Upper lobe of left lung (tissue), 6 donors: Measurements from ENCODE around the gene LDHB. TPM values are rescaled to one million over a fixed set of nuclear protein-coding genes. Genes with fewer than 3 reads are reported as not detected.
"Not testable (repeated sequence)": the region's sequence is repeated elsewhere in the genome, so short reads cannot be mapped to it uniquely, and the experiment has no call there.

Experiments
- ATAC-seq, 2 donors: fragments of 200-7000 bp; cut with Tn5 transposase; one replicate each; pipeline ENCODE4 v1.9.1; 2022; ENCODE audit warnings: mild to moderate bottlenecking in 2 of 2, moderate library complexity in 2 of 2; ENCODE audit not compliant: low FRiP score in 2 of 2
- DNase-seq, 2 donors: peaks; one replicate each; pipeline ENCODE4 v3.0.0-alpha.2; 2019 to 2020
- H3K27ac ChIP-seq, 4 donors: fragments of 200-600 bp; sonication (generic); one replicate each; pipeline ENCODE4 v1.5.1; 2016 to 2019
- H3K27me3 ChIP-seq, 4 donors: fragments of 200-600 bp; sonication (generic); one replicate each; pipeline ENCODE4 v1.5.1; 2017 to 2019
- H3K36me3 ChIP-seq, 4 donors: fragments of 200-600 bp; sonication (generic); one replicate each; pipeline ENCODE4 v1.5.1; 2016 to 2019
- H3K4me1 ChIP-seq, 4 donors: fragments of 200-600 bp; sonication (generic); one replicate each; pipeline ENCODE4 v1.5.1; 2018 to 2019
- H3K4me3 ChIP-seq, 4 donors: fragments of 200-600 bp; sonication (generic); one replicate each; pipeline ENCODE4 v1.5.1; 2017 to 2019; ENCODE audit warnings: mild to moderate bottlenecking in 2 of 4, moderate library complexity in 1 of 4
- H3K9me3 ChIP-seq, 4 donors: fragments of 200-600 bp; sonication (generic); one replicate each; pipeline ENCODE4 v1.5.1; 2018 to 2019
- EP300 ChIP-seq, 4 donors: sonication (generic); formaldehyde crosslinking; IDR thresholded peaks; one replicate each; pipeline ENCODE4 v1.5.1; 2017; ENCODE audit warnings: antibody characterized with exemption in 4 of 4, control low read depth in 2 of 4
- POLR2A ChIP-seq, 4 donors: fragments of 450-650 bp; IDR thresholded peaks; one replicate each; pipeline ENCODE4 v1.5.1; 2016 to 2017; ENCODE audit warnings: antibody characterized with exemption in 4 of 4, mild to moderate bottlenecking in 2 of 4
- POLR2AphosphoS5 ChIP-seq, 2 donors: sonication (generic); formaldehyde crosslinking; IDR thresholded peaks; one replicate each; pipeline ENCODE4 v1.5.1; 2017; ENCODE audit warnings: antibody characterized with exemption in 2 of 2
- WGBS, 2 donors: methylation state at CpG; one replicate each; pipeline ENCODE4 v1.1.5; 2017 to 2018; 5-methylcytosine and 5-hydroxymethylcytosine counted together
- total RNA-seq, 6 donors: library from RNA; depleted of rRNA in 4 of 6; stranded (reverse); fragments of >200 nt in 4 of 6; gene quantifications; one replicate each; pipeline versions ENCODE4 v1.1.0 to v1.2.1, GENCODE V29; 2016 to 2021
- TF ChIP-seq, protein P1 (sequence below), 6 experiments: fragments of 450-650 bp in 4 of 6; fragments of 200-600 bp in 2 of 6; sonication (generic) in 2 of 6; IDR thresholded peaks; one replicate each; pipeline ENCODE4 v1.5.1; 2016 to 2019; ENCODE audit warnings: antibody characterized with exemption in 6 of 6
- donor health status: DM: no; HTN: no; CAD: no; lungs with moderate emphysema.
- donor health status: DM: no; HTN: yes; CAD: no; lungs with severe emphysema.

The LDHB gene
- total RNA-seq, 6 donors from 2014 or later = 78.6 to 538 (median 297) TPM

GRCh38 chr12:21602774-21603173 is 54.9 kb downstream of the LDHB start:
- 71 to 82% methylated on average over 2 of the region's 2 CpGs for WGBS, 2 donors
- H3K9me3 ChIP-seq = no peaks in the 10 kb centered on the region
- H3K4me3 ChIP-seq = no peak overlapping the region
- no peak for DNase-seq
- no peak for ATAC-seq
- H3K4me1 ChIP-seq = no peaks in the 10 kb centered on the region
- no peak overlapping the region for H3K27ac ChIP-seq
- no peaks in the 10 kb centered on the region for H3K27me3 ChIP-seq
- H3K36me3 ChIP-seq = no peaks in the 10 kb centered on the region
- TF ChIP-seq, protein P1, sequence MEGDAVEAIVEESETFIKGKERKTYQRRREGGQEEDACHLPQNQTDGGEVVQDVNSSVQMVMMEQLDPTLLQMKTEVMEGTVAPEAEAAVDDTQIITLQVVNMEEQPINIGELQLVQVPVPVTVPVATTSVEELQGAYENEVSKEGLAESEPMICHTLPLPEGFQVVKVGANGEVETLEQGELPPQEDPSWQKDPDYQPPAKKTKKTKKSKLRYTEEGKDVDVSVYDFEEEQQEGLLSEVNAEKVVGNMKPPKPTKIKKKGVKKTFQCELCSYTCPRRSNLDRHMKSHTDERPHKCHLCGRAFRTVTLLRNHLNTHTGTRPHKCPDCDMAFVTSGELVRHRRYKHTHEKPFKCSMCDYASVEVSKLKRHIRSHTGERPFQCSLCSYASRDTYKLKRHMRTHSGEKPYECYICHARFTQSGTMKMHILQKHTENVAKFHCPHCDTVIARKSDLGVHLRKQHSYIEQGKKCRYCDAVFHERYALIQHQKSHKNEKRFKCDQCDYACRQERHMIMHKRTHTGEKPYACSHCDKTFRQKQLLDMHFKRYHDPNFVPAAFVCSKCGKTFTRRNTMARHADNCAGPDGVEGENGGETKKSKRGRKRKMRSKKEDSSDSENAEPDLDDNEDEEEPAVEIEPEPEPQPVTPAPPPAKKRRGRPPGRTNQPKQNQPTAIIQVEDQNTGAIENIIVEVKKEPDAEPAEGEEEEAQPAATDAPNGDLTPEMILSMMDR (IDR thresholded peaks at IDR 0.05) = no peak
- no peak for TF ChIP-seq POLR2AphosphoS5 (IDR thresholded peaks at IDR 0.05)
- no peak for TF ChIP-seq POLR2A (IDR thresholded peaks at IDR 0.05)
- TF ChIP-seq EP300 (IDR thresholded peaks at IDR 0.05) = no peak

GRCh38 chr12:21600196-21600595 is 57.4 kb downstream of the LDHB start:
- H3K9me3 ChIP-seq = no peaks in the 10 kb centered on the region
- no peaks in the 10 kb centered on the region for H3K36me3 ChIP-seq
- no peaks in the 10 kb centered on the region for H3K27me3 ChIP-seq
- no peak for DNase-seq
- H3K4me3 ChIP-seq = no peak overlapping the region
- 77 to 82% methylated on average over 5 of the region's 5 CpGs for WGBS, 2 donors
- H3K4me1 ChIP-seq = no peaks in the 10 kb centered on the region
- ATAC-seq = no peak
- no peak overlapping the region for H3K27ac ChIP-seq
- TF ChIP-seq, protein P1 (IDR thresholded peaks at IDR 0.05) = no peak
- TF ChIP-seq POLR2AphosphoS5 (IDR thresholded peaks at IDR 0.05) (no peak), EP300 (IDR thresholded peaks at IDR 0.05) (no peak), POLR2A (IDR thresholded peaks at IDR 0.05) (no peak)

DNA sequence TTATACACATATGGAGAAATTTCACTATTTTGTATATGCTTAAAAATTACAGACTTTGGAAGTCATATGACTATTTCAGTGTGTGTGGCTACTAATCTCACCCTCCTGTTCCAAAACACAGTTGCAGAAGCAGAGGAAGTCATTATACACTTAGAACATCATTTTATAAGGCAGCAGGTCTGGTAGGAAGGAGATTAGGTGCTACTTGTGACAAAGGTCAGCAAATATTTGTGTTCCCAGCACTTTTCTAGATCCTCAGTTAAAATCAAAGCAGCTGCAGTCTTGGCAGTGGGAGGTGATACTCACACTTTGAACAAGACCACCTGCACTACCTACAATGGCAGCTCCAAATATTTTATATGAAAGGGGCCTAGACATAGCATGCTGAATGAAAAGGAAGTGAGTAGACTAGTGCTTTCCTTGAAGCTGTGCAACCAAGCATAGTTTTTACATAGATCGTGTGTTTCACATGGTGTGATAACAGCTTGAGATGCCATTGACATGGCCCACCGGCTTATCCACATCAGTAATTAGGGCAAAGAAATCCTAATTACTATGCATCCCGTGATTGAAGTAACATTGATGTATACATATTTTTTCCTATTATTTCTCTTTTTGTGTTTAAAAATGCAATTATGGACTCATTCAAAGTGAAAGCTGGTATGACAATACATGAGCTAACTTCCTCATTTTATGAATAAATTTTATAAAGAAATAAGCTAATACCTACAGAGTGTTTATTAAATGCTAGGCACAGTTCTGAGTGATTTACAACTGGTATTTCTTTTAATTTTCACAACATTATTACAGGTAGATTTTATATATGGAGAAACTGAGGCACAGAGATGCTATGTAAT is 58.3 kb downstream of the LDHB start:
- ATAC-seq = no peak
- TF ChIP-seq, protein P1 (IDR thresholded peaks at IDR 0.05) = no peak
- TF ChIP-seq EP300 (IDR thresholded peaks at IDR 0.05) (no peak), POLR2AphosphoS5 (IDR thresholded peaks at IDR 0.05) (no peak), POLR2A (IDR thresholded peaks at IDR 0.05) (no peak)

DNA sequence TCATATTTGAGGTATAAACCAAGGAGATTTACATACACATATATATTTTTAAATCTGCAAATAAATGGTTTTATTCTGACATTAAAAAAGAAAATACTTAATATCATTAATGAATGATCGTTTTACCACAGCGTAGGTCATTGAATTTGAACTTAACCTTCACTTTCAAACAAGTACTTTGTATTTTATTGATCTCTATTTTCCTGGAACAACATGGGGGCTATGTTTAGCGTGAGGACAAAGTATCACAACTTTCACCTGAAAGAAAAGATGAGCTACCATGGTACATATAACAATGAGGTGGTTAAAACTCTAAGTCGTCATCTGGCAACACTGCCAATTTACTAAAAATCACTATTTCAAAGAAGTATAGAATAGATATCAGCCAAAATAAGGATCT is 59.0 kb downstream of the LDHB start:
- H3K9me3 ChIP-seq = no peaks in the 10 kb centered on the region
- DNase-seq = no peak
- TF ChIP-seq, protein P1 (IDR thresholded peaks at IDR 0.05) = no peak
- TF ChIP-seq POLR2A (IDR thresholded peaks at IDR 0.05) = no peak
- no peak for TF ChIP-seq POLR2AphosphoS5 (IDR thresholded peaks at IDR 0.05)
- TF ChIP-seq EP300 (IDR thresholded peaks at IDR 0.05) = no peak
- ATAC-seq = no peak
- H3K27ac ChIP-seq = no peak overlapping the region
- no peak overlapping the region for H3K4me3 ChIP-seq
- H3K4me1 ChIP-seq = no peaks in the 10 kb centered on the region
- no peaks in the 10 kb centered on the region for H3K27me3 ChIP-seq
- H3K36me3 ChIP-seq = no peaks in the 10 kb centered on the region
- WGBS, 2 donors = 88% methylated on average over 4 of the region's 4 CpGs

More for the DNA sequence above, 58.3 kb downstream of the LDHB start:
- Histone ChIP-seq H3K36me3 (no peaks in the 10 kb centered on the region), H3K4me3 (no peak overlapping the region), H3K4me1 (no peaks in the 10 kb centered on the region), H3K9me3 (no peaks in the 10 kb centered on the region), H3K27me3 (no peaks in the 10 kb centered on the region), H3K27ac (no peak overlapping the region)
- no peak for DNase-seq
- WGBS, 2 donors = 84 to 87% methylated on average over 3 of the region's 3 CpGs

GRCh38 chr12:21595356-21595755 is 62.3 kb downstream of the LDHB start:
- not testable (repeated sequence) for H3K4me1 ChIP-seq, H3K36me3 ChIP-seq, H3K9me3 ChIP-seq, H3K27me3 ChIP-seq, ATAC-seq, H3K27ac ChIP-seq, H3K4me3 ChIP-seq, DNase-seq
